Activated CD4-positive, alpha-beta T cell treated with anti-CD3 and anti-CD28 coated beads for 24 hours (primary cell): ENCODE measurements around the gene B4GALT5.
A peak's percentile ranks its signal among the peaks of the same experiment; 100 is the strongest.
"Not testable (repeated sequence)": the region's sequence is repeated elsewhere in the genome, so short reads cannot be mapped to it uniquely, and the experiment has no call there.

Experiments used
- DNase-seq, 2 donors: peaks; one replicate each; pipeline ENCODE4 v3.0.0-alpha.2; 2020; ENCODE audit warnings: low read depth in 2 of 2

B4GALT5 gene, protein sequence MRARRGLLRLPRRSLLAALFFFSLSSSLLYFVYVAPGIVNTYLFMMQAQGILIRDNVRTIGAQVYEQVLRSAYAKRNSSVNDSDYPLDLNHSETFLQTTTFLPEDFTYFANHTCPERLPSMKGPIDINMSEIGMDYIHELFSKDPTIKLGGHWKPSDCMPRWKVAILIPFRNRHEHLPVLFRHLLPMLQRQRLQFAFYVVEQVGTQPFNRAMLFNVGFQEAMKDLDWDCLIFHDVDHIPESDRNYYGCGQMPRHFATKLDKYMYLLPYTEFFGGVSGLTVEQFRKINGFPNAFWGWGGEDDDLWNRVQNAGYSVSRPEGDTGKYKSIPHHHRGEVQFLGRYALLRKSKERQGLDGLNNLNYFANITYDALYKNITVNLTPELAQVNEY

DNA sequence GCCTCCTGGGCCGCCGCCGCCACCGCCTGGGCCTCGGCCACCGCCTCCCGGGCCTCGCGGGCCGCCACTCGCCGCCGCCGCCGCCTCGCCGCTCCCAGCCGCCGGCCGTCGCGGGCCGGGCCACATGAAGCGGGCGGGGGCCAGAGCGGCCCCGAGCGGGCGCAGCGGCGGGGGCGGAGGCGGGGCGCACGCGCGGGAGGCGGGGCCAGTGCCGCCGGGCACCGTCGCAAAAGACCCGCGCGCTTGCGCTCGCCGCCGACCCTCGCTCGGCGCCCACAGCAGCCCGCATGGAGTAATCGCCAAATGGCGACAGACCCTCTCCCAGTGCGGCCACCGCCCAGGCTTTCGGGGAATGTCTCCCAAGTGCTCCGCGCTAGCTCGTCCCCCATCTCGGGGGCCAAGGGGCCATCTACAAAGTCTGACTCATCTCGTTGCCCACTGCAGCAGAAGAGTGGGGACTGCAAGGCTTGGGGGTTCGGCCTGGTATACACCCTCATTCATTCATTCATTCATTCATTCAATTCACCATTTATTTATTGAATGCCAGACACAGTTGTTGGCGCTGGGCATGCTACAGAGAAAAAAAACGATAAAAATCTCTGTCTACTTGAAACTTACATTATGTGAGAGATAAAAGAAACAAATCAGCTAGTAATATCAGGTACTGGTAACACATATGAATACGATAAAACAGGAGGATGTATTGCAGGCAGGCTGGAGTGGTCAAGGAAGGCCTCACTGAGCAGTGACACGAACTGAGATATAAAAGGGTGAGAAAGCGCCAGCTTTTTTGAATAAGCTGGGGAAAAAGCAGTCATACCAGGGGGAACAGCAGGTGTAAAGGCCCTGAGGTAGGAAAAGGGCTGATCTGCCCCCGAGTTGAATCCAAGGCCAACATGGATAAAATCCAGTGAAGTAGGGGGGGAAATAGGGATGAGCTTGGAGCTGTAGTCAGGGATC lies at the start of gene B4GALT5:
Gene B4GALT5 (minus strand): TSS at position 126 of the 960 bp plus-strand sequence. CDS start 188 bp downstream, outside the sequence.
- peak; percentile 33 to 50 for DNase-seq

DNA sequence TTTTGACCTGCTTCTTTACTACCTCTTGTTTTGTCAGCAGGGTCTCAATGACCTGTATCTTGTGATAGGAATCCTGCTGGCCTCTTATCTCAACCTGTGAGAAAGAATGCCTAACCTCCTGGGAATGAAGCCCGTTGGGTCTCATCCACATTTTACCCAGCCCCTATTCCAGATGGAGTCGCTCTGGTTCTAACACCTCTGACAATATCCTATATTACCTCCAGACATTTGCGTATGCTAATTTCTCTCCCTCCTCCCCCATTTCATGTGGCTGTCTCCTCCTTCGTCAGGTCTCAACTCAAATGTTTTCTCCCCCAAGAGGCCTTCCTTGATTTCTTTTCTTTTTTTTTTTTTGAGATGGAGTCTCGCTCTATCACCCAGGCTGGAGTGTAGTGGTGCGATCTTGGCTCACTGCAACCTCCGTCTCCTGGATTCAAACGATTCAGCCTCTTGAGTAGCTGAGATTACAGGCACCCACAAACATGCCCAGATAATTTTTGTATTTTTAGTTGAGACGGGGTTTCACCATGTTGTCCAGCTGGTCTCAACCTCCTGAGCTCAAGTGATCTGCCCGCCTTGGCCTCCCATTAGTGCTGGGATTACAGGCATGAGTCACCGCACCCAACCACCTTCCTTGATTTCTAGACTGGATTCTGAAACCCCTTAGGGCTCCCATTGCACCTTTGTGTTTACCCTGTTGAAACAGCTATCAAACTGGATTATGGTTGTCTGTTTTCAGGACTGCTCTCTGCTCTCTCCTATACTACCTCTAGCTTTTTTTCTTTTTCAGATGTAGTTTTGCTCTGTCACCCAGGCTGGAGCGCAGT lies 49.5 kb upstream of the B4GALT5 start:
- no peak for DNase-seq

DNA sequence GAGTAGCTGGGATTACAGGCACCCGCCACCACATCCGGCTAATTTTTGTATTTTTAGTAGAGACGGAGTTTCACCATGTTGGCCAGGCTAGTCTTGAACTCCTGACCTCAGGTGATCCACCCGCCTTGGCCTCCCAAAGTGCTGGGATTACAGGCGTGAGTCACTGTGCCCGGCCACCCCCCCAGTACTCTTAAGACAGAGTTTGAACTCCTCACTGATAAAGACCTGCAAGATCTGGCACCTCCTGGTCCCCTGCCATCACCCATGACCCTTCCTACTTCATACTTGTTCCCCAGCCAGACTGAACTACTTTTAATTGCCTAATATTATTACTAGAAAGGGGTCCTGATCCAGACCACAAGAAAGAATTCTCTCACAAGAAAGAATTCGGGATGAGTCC lies 48.2 kb upstream of the B4GALT5 start:
- not testable (repeated sequence) for DNase-seq

DNA sequence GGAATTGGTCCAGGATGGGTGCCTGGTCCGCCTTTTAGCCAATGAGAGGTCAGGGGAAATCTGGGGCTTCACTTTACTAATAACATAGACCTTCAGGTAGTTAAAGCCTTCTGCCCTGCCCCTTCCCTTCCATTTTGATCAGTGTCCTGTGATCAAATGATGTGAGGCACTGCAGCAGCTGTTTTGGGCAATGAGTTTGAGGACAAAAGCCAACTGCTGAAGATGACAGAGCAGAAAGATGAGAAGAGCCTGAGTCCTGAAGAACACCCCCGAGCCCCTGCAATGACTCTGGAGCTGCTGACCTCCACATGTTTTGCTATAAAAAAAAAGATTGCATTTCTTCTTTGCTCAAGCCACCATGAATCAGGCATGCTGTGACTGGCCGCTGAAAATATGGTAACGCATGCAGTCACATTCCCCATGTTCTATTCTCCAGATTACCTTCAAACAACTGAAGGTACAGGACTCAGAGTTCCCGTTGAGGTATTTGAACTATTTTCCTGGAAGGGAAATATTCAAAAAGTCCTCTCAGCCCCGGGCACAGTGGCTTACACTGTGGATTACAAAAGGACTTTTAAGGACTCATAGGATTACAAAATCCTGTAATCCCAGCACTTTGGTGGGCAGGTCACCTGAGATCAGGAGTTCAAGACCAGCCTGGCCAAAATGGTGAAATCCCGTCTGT lies 45.7 kb upstream of the B4GALT5 start:
- no peak for DNase-seq

DNA sequence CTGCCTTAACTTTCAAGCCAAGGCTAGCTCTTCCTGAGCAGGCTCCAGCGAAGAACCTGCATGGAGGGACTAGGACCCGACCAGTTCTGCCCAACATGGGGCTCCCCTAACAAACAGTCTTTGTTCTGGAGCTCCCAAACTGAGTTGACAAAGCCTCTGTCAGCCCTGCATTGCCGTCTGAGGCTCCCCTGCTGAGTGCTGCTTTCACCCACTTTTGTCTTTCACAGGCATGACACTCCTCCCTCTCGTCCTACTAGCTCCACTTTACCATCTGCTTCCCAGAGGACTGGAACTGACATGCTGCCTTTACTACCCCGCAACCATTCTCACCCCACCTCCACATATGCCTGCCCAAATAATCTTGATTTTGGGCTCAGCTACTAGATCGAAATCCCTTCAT lies 45.1 kb upstream of the B4GALT5 start:
- DNase-seq: no peak

DNA sequence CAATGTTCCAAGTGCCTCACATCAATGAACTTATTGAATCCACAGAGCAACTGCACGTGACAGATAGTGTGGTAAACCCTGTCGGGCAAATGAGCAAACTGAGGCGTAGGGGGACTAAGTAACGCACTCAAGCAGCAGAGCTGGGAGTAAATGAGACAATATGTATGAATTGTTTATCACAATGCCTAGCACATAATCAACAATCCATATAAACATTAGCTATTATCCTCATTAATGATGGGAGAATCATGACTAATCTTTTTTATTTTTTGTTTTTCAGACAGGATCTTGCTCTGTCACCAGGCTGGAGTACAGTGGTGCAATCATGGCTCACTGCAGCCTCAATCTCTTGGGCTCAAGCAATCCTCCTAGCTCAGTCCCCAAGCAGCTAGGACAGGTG lies 43.9 kb upstream of the B4GALT5 start:
- no peak for DNase-seq

DNA sequence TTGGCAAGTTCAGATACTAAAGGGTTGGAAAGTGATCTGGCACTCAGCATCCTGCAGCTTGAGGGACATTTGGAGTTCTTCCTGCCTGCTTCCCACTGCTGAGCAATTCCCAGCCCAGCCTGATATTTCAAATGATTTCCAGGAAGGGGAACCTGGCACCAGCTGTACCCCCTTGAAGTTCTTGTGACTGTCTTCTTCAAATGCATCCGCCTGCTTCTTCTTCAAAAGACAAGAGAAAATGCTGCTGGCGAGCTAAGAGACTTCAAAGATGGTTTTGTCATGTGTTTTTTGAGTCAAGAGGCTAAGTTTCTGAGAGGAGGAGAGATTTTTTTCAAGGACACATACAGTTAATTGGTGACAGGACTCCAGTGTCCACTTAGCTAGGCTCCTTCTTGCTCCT lies 42.6 kb upstream of the B4GALT5 start:
- DNase-seq: no peak

DNA sequence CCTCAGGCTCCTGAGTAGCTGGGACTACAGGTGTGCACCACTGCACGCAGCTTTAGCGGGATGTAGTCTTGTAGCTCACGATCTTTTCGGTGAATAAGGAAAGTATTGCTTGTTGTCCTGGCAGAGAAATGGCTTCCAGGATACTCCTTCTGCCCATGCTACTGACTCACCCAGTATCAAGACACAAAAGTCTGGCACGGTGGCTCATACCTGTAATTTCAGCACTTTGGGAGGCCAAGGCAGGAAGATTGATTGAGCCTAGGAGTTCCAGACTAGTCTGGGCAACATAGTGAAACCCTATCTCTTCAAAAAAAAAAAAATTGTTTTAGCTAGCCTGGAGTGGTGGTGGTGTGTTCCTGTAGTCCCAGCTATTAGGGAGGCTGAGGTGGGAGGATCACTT lies 40.9 kb upstream of the B4GALT5 start:
- no peak for DNase-seq

DNA sequence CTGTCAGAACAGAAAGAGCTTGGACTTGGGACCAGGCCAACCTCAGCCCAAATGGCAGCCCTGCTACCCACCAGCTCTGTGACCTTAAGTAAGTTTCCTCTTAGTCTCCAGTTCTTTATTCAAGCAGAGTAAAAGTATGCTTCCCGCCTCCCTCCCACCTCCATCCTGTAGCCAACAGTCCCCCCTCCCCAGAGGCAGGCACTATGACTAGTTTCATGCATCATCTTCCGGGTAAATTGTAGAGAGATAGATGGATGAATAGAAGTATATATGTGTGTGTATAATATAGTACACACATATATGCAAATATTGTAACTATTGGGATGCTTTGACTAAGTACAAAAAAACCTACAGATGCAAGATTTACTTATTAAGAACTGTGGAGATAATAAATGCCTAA lies 39.5 kb upstream of the B4GALT5 start:
- no peak for DNase-seq

DNA sequence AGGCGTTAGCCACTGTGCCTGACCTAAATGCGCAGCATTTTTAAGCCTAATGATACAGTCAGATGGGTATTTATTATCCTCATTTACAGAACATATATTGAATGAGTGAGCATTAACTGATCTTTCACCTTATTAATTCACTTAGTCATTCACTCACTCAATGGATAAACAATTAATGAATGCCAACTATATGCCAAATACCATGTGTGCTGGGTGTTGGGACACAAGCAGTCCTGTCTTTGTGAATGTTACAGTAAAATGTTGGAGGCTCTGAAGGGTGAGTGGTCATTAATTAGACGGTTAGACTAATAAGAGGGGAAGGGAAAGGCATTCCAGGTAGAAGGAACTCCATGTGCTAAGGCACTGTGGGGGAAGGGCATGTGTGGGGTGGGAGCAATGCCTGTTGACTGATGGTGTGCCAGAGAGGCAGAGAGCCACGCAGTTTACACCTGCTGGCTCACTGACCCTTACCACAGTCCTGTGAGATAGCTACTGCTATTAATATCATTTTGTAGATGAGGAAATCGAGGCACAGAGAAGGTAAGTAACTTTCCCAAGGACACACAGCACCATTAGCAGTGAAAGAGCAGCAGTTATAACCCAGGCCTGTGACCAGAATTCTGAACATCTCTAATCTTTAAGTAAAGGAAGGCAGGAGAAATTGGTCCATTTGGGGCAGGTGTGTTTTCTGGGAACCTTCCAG lies 38.7 kb upstream of the B4GALT5 start:
- no peak for DNase-seq

DNA sequence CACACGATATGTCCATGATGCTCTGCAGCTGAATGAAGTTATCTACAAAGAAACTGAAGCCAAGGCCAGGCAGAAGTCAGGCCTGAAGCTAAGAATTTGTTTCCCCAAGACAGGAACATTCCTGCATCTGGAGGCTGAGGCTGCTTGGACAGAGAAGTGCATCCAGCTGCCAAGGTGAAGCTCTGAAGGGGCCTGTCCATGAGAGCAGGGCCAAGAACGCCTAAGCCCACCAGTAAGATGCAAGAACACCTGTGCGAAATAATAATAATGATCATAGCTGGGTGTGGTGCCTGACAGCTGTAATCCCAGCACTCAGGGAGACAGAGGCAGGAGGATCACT lies 37.7 kb upstream of the B4GALT5 start:
- DNase-seq: no peak

DNA sequence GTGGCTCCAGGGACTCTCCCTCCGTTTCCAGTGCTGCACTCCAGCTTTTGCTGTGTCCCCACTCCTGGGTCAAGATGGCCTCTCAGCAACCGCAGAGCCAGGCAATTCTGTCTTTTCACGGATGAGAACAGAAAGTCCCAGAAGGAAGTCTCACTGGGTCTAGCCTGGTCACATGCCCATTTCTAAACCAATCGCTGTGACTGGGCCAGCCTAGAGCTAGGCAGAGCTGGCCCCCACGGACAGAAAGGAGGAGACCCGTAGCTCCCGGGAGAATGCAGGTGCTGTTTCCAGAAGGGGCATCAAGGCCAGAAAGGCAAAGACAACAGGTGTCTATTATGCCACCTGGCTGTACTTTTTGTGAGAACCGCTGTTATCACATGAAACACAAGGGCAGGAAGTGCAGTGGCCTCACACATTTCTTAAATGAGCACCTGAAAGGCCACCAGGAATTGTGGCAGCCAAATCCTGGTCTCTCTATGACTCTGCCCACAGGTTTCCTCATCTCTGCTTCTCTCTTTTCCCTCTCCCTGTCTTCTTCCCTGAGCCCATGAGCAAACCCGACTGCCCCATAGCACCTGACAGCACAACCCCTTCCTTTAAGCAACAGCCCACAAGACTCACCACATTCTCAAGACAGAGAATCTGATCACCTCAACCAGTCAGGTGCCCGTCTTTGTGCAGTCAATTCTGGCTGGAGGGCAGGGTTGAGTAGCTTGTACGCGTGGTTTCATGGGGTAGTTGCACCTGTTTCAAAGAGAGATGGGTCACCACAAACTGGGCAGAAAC lies 37.1 kb upstream of the B4GALT5 start:
- DNase-seq: no peak

DNA sequence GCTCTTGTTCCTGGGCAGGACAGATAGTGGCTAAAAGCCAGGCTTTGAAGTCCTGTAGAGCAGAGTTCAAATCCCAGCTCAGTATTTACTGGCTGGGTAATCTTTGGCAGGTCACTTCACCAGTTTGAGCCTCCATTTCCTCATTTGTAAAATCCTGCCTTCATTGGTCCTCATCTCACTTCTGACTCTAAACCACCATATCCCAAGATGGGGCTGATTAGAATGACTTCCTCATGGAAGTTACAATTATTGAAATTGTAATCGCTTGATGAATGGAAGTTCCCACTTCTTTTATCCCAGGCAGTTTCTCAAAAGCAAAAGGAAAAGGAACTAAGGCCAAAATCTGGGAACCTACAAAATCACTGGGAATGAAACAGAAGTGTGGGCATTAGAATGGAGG lies 35.9 kb upstream of the B4GALT5 start:
- DNase-seq: no peak

DNA sequence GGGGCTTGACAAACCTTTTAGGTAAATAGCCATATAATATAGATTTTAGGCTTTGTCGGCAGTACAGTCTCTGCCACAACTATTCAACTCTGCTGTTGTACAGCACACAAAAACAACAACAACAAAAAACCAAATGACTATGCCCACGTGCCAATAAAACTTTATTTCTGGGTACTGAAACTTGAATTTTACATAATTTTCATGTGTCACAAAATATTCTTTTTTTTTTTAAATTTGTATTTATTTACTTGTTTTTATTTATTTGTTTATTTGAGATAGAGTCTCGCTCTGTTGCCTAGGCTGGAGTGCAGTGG lies 34.8 kb upstream of the B4GALT5 start:
- no peak for DNase-seq

DNA sequence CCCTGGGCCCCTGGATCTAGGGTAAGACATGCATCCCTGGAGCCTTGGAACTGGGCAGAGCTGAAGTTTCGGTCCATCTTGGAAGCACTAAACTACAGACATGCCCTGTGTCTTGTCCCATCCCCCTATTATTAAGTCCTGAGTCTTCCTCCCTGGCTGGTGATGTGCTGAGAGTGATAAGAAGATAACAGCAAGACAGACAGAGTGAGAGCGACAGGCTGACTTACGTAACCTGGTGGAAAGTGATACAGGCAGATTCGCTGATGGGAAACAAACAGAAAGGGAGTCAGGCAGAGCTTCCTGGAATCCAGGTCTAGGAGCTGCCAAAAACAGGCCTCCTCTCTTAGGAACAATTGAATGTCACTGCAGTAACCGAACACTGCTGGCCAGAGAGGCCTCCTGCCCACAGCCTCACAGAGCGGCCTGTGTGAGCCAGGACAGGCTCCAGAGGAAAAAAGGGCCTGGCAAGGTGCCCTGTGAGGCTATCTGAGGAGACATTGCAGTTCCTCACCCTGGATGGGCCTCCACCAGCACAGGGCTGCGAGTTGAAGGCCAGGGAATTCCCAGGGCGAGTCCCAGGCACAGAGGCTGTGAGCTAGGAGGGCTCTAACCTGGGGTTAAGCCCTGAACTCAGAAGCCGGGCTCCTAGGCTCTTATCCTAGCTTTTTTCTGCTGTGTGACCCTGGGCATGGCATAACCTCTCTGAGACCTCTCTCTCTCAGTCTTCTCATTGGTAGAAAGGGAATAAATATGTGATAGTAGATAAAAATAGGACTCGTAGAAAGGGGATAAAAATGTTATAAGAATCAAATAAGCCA lies 34.2 kb upstream of the B4GALT5 start:
- DNase-seq: no peak

DNA sequence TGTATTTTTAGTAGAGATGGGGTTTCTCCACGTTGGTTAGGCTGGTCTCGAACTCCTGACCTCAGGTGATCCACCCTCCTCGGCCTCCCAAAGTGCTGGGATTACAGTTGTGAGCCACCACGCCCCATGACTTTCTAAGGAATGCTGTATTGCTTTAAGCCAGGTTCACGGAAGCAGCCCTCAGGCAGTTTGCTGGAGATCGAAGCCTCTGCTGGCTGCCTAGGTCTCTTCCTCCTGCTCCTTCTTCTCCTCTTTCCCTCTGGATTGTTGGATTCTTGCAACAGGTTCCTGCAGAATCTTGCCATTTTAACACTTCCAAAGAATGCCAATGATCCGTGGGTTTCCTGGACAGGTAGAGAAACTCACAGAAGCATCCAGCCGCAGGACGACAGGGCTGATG lies 29.3 kb upstream of the B4GALT5 start:
- no peak for DNase-seq

DNA sequence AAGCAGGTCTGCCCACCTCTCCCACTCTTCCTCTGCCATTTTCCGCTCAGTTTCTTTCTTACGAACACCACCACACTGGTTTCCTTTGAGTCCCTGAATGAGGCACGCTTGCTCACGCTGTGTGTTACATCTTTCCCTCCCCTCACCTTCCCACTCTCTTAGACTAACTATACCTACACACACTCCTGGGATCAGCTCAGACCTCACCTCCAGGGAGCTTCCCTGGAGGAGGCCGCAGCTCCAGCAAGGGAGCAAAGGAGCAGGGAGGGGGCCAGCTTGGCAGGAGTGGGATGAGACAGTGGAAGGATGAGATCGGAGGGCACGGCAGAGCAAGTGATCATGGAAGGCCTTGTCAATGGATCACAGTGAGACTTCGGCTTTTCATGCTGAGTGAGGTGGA lies 28.3 kb upstream of the B4GALT5 start:
- no peak for DNase-seq

DNA sequence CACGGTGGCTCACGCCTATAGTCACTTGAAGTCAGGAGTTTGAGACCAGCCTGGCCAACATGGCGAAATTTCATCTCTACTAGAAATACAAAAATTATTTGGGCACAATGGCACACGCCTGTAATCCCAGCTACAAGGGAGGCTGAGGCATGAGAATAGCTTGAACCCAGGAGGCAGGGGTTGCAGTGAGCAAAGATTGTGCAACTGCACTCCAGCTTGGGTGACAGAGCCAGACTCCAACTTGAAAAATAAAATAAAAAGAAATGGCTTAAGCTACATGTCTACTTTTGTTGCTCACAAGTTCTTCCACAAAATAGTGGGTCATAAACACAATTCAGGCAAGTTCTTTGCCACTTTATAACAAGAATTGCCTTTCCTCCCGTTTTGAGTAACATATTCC lies 27.1 kb upstream of the B4GALT5 start:
- no peak for DNase-seq

DNA sequence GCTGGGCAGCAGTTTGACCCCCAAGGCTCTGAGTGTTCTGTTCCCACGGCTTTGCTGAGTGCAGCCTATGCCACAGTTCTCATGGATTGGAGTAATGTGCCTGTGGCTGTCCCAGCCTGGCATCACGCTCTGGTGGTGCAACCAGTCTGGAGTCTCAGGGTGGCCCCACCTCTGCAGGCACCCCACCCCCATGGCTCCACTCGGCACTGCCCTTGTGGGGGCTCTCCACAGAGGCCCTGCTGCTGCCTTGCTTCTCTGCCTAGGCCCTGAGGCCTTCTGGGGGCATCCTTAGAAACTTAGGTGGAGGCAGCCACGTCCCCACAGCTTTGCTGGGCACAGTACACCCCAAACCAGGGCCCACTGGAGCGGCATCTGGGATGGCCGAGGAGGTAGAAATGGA lies 25.4 kb upstream of the B4GALT5 start:
- DNase-seq: no peak
